ENCODE results near the gene VWA2.

VWA2 gene, protein sequence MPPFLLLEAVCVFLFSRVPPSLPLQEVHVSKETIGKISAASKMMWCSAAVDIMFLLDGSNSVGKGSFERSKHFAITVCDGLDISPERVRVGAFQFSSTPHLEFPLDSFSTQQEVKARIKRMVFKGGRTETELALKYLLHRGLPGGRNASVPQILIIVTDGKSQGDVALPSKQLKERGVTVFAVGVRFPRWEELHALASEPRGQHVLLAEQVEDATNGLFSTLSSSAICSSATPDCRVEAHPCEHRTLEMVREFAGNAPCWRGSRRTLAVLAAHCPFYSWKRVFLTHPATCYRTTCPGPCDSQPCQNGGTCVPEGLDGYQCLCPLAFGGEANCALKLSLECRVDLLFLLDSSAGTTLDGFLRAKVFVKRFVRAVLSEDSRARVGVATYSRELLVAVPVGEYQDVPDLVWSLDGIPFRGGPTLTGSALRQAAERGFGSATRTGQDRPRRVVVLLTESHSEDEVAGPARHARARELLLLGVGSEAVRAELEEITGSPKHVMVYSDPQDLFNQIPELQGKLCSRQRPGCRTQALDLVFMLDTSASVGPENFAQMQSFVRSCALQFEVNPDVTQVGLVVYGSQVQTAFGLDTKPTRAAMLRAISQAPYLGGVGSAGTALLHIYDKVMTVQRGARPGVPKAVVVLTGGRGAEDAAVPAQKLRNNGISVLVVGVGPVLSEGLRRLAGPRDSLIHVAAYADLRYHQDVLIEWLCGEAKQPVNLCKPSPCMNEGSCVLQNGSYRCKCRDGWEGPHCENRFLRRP

DNA sequence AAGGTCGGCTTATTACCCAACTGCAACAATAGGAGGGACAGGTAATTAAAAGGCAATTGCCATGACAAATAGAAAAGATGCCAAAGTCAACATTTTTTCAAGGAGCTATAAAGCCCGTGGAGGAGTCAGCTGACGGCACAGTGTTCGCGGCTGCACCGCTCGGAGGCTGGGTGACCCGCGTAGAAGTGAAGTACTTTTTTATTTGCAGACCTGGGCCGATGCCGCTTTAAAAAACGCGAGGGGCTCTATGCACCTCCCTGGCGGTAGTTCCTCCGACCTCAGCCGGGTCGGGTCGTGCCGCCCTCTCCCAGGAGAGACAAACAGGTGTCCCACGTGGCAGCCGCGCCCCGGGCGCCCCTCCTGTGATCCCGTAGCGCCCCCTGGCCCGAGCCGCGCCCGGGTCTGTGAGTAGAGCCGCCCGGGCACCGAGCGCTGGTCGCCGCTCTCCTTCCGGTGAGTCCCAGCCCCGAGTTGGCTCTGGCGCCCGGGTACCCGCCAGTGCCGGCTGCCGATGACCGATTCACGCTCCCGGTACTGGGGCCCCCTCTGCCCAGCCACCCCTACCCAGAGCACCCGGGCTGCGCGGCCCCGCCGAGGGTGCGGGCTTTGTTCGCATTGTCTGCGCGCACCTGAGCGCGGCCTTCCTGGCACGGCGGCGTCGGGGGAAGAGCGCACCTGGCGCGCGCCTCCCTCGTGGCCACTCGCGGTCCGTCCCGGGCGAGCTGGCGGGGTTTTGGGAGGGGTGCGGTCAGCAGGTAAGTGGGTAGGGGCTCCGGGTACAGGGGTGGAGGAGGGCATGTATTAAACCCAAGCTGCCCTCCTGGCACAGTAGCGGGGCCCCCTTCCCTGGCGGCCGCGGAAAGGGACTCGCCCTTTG, at the start of gene VWA2:
TSS of gene VWA2 (plus strand) at position 138 of the 877 bp plus-strand sequence. CDS start 9,460 bp downstream, outside the sequence.
- DNase-seq (ENCODE audit: insufficient read length, low spot score), result no peak
- TF ChIP-seq, protein P1, sequence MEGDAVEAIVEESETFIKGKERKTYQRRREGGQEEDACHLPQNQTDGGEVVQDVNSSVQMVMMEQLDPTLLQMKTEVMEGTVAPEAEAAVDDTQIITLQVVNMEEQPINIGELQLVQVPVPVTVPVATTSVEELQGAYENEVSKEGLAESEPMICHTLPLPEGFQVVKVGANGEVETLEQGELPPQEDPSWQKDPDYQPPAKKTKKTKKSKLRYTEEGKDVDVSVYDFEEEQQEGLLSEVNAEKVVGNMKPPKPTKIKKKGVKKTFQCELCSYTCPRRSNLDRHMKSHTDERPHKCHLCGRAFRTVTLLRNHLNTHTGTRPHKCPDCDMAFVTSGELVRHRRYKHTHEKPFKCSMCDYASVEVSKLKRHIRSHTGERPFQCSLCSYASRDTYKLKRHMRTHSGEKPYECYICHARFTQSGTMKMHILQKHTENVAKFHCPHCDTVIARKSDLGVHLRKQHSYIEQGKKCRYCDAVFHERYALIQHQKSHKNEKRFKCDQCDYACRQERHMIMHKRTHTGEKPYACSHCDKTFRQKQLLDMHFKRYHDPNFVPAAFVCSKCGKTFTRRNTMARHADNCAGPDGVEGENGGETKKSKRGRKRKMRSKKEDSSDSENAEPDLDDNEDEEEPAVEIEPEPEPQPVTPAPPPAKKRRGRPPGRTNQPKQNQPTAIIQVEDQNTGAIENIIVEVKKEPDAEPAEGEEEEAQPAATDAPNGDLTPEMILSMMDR (IDR thresholded peaks at IDR 0.05; ENCODE audit: insufficient read depth, missing control alignments), result no peak
- FAIRE-seq, result no peak

DNA sequence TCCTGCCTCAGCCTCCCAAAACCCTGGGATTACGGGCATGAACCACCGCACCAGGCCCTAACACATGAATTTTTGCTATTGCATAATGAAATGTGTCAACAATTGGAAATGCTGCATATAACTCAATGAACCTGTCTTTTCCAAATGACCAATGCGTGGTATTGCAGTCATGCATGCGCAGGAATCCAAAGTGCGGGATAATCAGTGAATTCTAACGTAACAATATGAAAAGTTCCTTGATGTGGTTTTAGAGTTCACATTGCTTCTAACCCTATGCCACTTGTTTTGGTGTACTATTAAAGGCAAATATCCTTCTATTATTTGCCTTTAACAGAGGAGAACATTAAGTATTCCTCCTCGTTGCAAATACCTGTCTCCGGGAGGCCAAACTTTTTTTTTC, 49.4 kb upstream of the VWA2 start:
- FAIRE-seq, result no peak
- TF ChIP-seq, protein P1 (IDR thresholded peaks at IDR 0.05; ENCODE audit: insufficient read depth, missing control alignments), result no peak
- no peak for DNase-seq (ENCODE audit: insufficient read length, low spot score)

DNA sequence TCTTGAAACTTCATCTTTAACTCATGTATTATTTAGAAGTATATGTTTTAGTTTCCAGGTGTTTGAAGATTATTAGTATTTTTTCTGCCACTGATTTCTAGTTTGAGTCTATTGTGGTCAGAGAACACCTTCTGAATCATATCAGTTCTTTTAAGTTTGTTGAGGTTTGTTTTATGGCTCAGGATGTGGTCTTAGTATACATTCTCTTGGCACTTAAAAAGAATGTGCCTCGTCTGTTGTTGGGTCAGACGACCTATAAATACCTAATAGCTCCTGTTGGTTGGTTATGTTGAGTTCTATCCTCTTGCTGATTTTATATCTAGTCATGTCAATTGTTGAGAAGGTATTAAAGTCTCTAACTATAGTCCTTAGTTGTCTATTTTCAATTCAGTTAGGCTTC, 44.0 kb upstream of the VWA2 start:
- no peak for DNase-seq (ENCODE audit: insufficient read length, low spot score)
- TF ChIP-seq, protein P1 (IDR thresholded peaks at IDR 0.05; ENCODE audit: insufficient read depth, missing control alignments), result no peak
- FAIRE-seq, result no peak

DNA sequence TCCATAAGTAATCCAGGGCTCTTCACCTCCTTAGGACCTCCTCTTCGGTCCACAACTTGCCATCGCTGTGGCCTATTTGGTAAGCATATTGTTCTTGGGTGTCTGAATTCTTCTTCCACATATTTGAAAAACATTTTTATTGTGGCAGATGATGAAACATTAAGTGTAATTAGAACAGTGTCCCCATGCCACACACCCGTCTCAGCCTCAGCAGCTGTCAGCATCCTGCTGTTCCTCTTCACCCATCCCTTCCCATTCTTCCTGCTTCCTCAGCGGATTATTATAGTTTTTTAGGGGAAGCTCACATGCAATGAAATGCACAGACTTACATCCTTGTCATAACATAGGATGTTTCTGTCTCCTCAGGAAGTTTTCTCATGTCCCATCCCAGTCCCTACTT, 39.8 kb upstream of the VWA2 start:
- DNase-seq (ENCODE audit: insufficient read length, low spot score) (no peak), FAIRE-seq (no peak)
- TF ChIP-seq, protein P1 (IDR thresholded peaks at IDR 0.05; ENCODE audit: insufficient read depth, missing control alignments), result no peak

DNA sequence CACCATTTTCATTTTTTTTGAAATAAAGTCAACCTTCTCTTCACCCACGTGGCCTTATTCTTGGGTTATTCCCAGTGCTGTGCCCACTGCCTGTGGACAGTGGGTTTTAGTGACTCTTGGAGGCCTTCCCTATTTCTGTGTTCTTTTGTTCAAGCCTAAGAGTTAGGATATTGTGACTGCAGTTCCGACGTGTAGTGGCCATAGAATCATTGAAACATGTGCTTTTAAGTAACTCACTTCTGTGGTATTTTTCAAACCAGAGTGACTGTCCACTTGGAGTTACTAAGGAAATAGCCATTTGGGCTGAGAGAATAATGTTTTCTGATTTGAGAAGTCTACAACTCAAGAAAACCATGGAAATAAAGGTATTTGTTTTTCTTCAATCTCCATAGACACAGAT, 36.2 kb upstream of the VWA2 start:
- TF ChIP-seq, protein P1 (IDR thresholded peaks at IDR 0.05; ENCODE audit: insufficient read depth, missing control alignments), result no peak
- FAIRE-seq, result no peak

DNA sequence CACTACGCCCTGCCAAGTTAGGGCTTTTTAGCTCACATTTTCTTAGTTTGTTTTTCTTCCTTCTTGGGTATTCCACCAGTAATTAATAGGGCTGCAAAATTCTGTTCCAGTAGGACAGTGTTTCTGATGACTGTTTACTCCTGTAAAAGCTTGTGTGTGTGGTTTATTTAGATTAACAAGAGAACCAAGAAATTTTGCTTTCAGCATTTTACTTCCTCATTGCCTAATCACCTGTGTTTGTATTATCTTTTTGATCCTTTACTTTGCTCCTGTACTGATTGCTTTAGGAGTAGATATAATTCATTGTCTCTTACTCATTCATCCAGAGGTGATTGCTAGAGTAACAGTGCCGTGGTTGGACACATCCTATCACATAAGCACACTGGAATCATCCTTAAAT, 32.2 kb upstream of the VWA2 start:
- no peak for DNase-seq (ENCODE audit: insufficient read length, low spot score)
- no peak for FAIRE-seq
- TF ChIP-seq, protein P1 (IDR thresholded peaks at IDR 0.05; ENCODE audit: insufficient read depth, missing control alignments), result no peak

More for the DNA sequence above, 36.2 kb upstream of the VWA2 start:
- DNase-seq (ENCODE audit: insufficient read length, low spot score), result no peak
